K562 (cell line): ENCODE measurements around the gene MIDN. TPM values are rescaled to one million over a fixed set of nuclear protein-coding genes. Genes with fewer than 3 reads are reported as not detected.

Source experiments
- BRD4 ChIP-seq: fragments of 200-600 bp; sonication (generic); IDR thresholded peaks from 2 replicates; pipeline ENCODE4 v1.6.1; 2017; ENCODE audit warnings: inconsistent platforms
- CEBPG ChIP-seq, 3 experiments: fragments of 200-800 bp in 1 of 3; sonication (Bioruptor generic) in 1 of 3; sonication (generic) in 1 of 3; formaldehyde crosslinking in 1 of 3; IDR thresholded peaks in 2 of 3; conservative IDR thresholded peaks in 1 of 3; 2 replicates each; pipeline versions ENCODE4 v1.6.1 to v1.8.0; 2016 to 2022; ENCODE audit warnings: missing compliant biosample characterization in 2 of 3, missing genetic modification characterization in 2 of 3, mild to moderate bottlenecking in 1 of 3, missing genetic modification reagents in 1 of 3
- CHAMP1 ChIP-seq: fragments of 450-650 bp; IDR thresholded peaks from 2 replicates; pipeline ENCODE4 v1.6.1; 2016; ENCODE audit warnings: mild to moderate bottlenecking
- ESRRB ChIP-seq: fragments of 250-450 bp; sonication (Bioruptor Pico); IDR thresholded peaks from 2 replicates; pipeline ENCODE4 v1.5.0; 2020; ENCODE audit warnings: mild to moderate bottlenecking, moderate library complexity, borderline replicate concordance
- HDAC1 ChIP-seq, 2 experiments: fragments of 450-650 bp; IDR thresholded peaks; 2 replicates each; pipeline ENCODE4 v1.6.1; 2016 to 2017; ENCODE audit warnings: inconsistent platforms in 1 of 2, mild to moderate bottlenecking in 1 of 2, moderate library complexity in 1 of 2
- HOXB6 ChIP-seq: fragments of 250-450 bp; sonication (Bioruptor Pico); IDR thresholded peaks from 2 replicates; pipeline ENCODE4 v1.5.1; 2022; ENCODE audit warnings: mild to moderate bottlenecking, borderline replicate concordance
- MCM3 ChIP-seq: fragments of 450-650 bp; IDR thresholded peaks from 2 replicates; pipeline ENCODE4 v1.6.1; 2016
- MGA ChIP-seq: fragments of 450-650 bp; IDR thresholded peaks from 2 replicates; pipeline ENCODE4 v1.6.1; 2016; ENCODE audit warnings: mild to moderate bottlenecking, moderate library complexity
- RAD21 ChIP-seq, 2 experiments: fragments of 250-450 bp in 1 of 2; fragments of 450-650 bp in 1 of 2; sonication (Bioruptor Pico) in 1 of 2; formaldehyde crosslinking in 1 of 2; IDR thresholded peaks in 1 of 2; conservative IDR thresholded peaks in 1 of 2; 2 replicates each; pipeline versions ENCODE4 v1.4.0 to v1.8.0; 2020 to 2022; ENCODE audit warnings: mild to moderate bottlenecking in 2 of 2, moderate library complexity in 1 of 2
- SIN3B ChIP-seq: fragments of 450-650 bp; IDR thresholded peaks from 2 replicates; pipeline ENCODE4 v1.6.1; 2017; ENCODE audit warnings: low read depth, mild to moderate bottlenecking, moderate library complexity
- ZBTB7A ChIP-seq: IDR thresholded peaks from 2 replicates; pipeline ENCODE4 v1.6.1; 2011; ENCODE audit warnings: low read depth, mild to moderate bottlenecking, low read length, moderate library complexity, borderline replicate concordance; ENCODE audit not compliant: control insufficient read depth
- ZNF274 ChIP-seq: IDR thresholded peaks from 2 replicates; pipeline ENCODE4 v1.6.1; 2011; ENCODE audit warnings: low read depth, mild to moderate bottlenecking, low read length, moderate library complexity, borderline replicate concordance
- ZNF316 ChIP-seq: fragments of 450-650 bp; IDR thresholded peaks from 2 replicates; pipeline ENCODE4 v1.6.1; 2016
- ZSCAN32 ChIP-seq: fragments of 450-650 bp; formaldehyde crosslinking; IDR thresholded peaks from 2 replicates; pipeline ENCODE4 v1.4.0; 2020; ENCODE audit warnings: mild to moderate bottlenecking, moderate library complexity
- polyA plus RNA-seq, 8 experiments: library from polyadenylated mRNA; depleted of rRNA in 4 of 8; stranded (reverse) in 5 of 8; unstranded in 3 of 8; fragments of >200 nt; fragmentation: Nextera tagmentation in 2 of 8; fragmentation: Illumina TruSeq in 1 of 8; extraction: Ambion mirVana in 2 of 8; extraction: Trizol in 1 of 8; gene quantifications; 2 replicates each; pipeline versions ENCODE4 v1.2.1 to v1.2.3, GENCODE V29; 2011 to 2014; ENCODE audit warnings: inconsistent platforms in 1 of 8, missing spikeins in 1 of 8
- total RNA-seq, 7 experiments: library from RNA; depleted of rRNA in 6 of 7; stranded (reverse); fragments of >200 nt in 6 of 7; fragmentation: Illumina TruSeq in 2 of 7; extraction: Trizol in 2 of 7; gene quantifications; 2 replicates each; pipeline versions ENCODE4 v1.2.1 to v1.2.3, GENCODE V29; 2011 to 2021; ENCODE audit warnings: low replicate concordance in 1 of 7

Gene MIDN
- total and polyA plus RNA-seq, 9 of the 15 experiments (the other 6 are each of a cell fraction or from before 2014, with no cell fraction given), result 0.17 to 120 (median 10.1) TPM

GRCh38 chr19:1253514-1254080 is 5.2 kb downstream of the MIDN start (continued):
- TF ChIP-seq MGA, result no peak
- no peak for TF ChIP-seq ZSCAN32 (CRISPR knock-in tag)
- peak in 1 of 2 experiments; percentile 31; a peak in 1 of 4 replicates for TF ChIP-seq HDAC1 (IDR thresholded peaks at IDR 0.05)
- TF ChIP-seq CHAMP1, result no peak
- TF ChIP-seq BRD4, result no peak
- no peak for TF ChIP-seq MCM3
- no peak for TF ChIP-seq ZNF316
- TF ChIP-seq RAD21 (CRISPR knock-in tag; conservative IDR thresholded peaks at IDR 0.05 in 1 of 2, IDR thresholded peaks at IDR 0.05 in 1 of 2), result no peak
- no peak for TF ChIP-seq SIN3B
- TF ChIP-seq ZBTB7A, result peak; percentile 54; the same call in 1 of the 2 replicates
- no peak for TF ChIP-seq ZNF274
- TF ChIP-seq HOXB6 (CRISPR knock-in tag), result no peak
- no peak for TF ChIP-seq ESRRB
- TF ChIP-seq CEBPG (CRISPR knock-in tag; IDR thresholded peaks at IDR 0.05), result no peak
- TF ChIP-seq CEBPG (tag; conservative IDR thresholded peaks at IDR 0.05 in 1 of 2, IDR thresholded peaks at IDR 0.05 in 1 of 2), result no peak
